IMR-90 (cell line): Measurements from ENCODE around the gene NEO1. TPM values are rescaled to one million over a fixed set of nuclear protein-coding genes. Genes with fewer than 3 reads are reported as not detected.

ENCODE experiments used
- ATAC-seq: fragments of 200-7000 bp; cut with Tn5 transposase; 2 replicates; pipeline ENCODE4 v1.9.1; 2020; ENCODE audit warnings: low read depth, mild to moderate bottlenecking, moderate library complexity
- BruUV-seq: library from RNA; stranded (reverse); fragments of 400-500 nt; replicated peaks from 2 replicates; lab custom pipeline; 2021; lab: Mats Ljungman, UMichigan
- CTCF ChIA-PET: fragments of 300-600 bp; formaldehyde crosslinking; extraction: SDS; loops from one replicate; lab custom pipeline; 2021; ENCODE audit warnings: antibody characterized with exemption; lab: Yijun Ruan, JAX
- POLR2A ChIA-PET: fragments of 300-600 bp; sonication (Branson Sonifier 250); formaldehyde crosslinking; loops from one replicate; lab custom pipeline; 2022; ENCODE audit warnings: antibody characterized with exemption; ENCODE audit not compliant: unreplicated experiment; lab: Charles Lee
- DNase-seq: peaks from one replicate; pipeline ENCODE4 v3.0.0; 2013
- H2AFZ ChIP-seq: replicated peaks from 2 replicates; pipeline ENCODE3; 2013; ENCODE audit warnings: low read length, mild to moderate bottlenecking; ENCODE audit not compliant: poor library complexity
- H2AK5ac ChIP-seq: 2 replicates; pipeline ENCODE4 v1.6.1; 2013; ENCODE audit warnings: low read depth, low read length, inconsistent platforms
- H2AK9ac ChIP-seq: replicated peaks from 2 replicates; pipeline ENCODE3; 2013; ENCODE audit warnings: mild to moderate bottlenecking, low read depth, low read length, moderate library complexity; ENCODE audit not compliant: poor library complexity
- H2BK120ac ChIP-seq: 2 replicates; pipeline ENCODE4 v1.6.1; 2013; ENCODE audit warnings: low read depth, low read length, inconsistent platforms
- H2BK15ac ChIP-seq: 3 replicates; pipeline ENCODE4 v1.6.1; 2013; ENCODE audit warnings: low read depth, low read length, inconsistent platforms
- H2BK20ac ChIP-seq: 2 replicates; pipeline ENCODE4 v1.6.1; 2013; ENCODE audit warnings: low read depth, mild to moderate bottlenecking, inconsistent platforms, low read length, moderate library complexity
- H2BK5ac ChIP-seq: 2 replicates; pipeline ENCODE4 v1.6.1; 2013; ENCODE audit warnings: mild to moderate bottlenecking, low read depth, low read length, inconsistent platforms; ENCODE audit not compliant: poor library complexity, severe bottlenecking
- H3K14ac ChIP-seq: replicated peaks from 2 replicates; pipeline ENCODE4 v1.6.1; 2013; ENCODE audit warnings: low read depth, low read length, inconsistent platforms
- H3K18ac ChIP-seq: 2 replicates; pipeline ENCODE4 v1.6.1; 2013; ENCODE audit warnings: low read depth, low read length, control low read depth
- H3K23ac ChIP-seq: 2 replicates; pipeline ENCODE4 v1.6.1; 2013; ENCODE audit warnings: low read depth, low read length, inconsistent platforms
- H3K27ac ChIP-seq: 2 replicates; pipeline ENCODE4 v1.5.1; 2013; ENCODE audit warnings: mild to moderate bottlenecking, control low read depth, low read length; ENCODE audit not compliant: insufficient read depth
- H3K27me3 ChIP-seq: 2 replicates; pipeline ENCODE4 v1.6.1; 2013; ENCODE audit warnings: low read length; ENCODE audit not compliant: control insufficient read depth, insufficient read depth
- H3K36me3 ChIP-seq: 2 replicates; pipeline ENCODE4 v1.6.1; 2013; ENCODE audit warnings: low read length, mixed read lengths; ENCODE audit not compliant: control insufficient read depth, insufficient read depth
- H3K4ac ChIP-seq: 2 replicates; pipeline ENCODE4 v1.6.1; 2013; ENCODE audit warnings: low read depth, low read length, inconsistent platforms
- H3K4me1 ChIP-seq: 2 replicates; pipeline ENCODE4 v1.6.1; 2013; ENCODE audit warnings: low read length, mixed read lengths; ENCODE audit not compliant: control insufficient read depth, insufficient read depth
- H3K4me2 ChIP-seq: 2 replicates; pipeline ENCODE4 v1.6.1; 2013; ENCODE audit warnings: low read depth, mild to moderate bottlenecking, control low read depth, low read length, moderate library complexity
- H3K4me3 ChIP-seq: 2 replicates; pipeline ENCODE4 v1.5.1; 2013; ENCODE audit warnings: low read depth, mild to moderate bottlenecking, control low read depth, low read length, moderate library complexity; ENCODE audit not compliant: insufficient read depth
- H3K56ac ChIP-seq: 2 replicates; pipeline ENCODE4 v1.6.1; 2013; ENCODE audit warnings: low read length, inconsistent platforms; ENCODE audit not compliant: insufficient read depth; ENCODE audit errors: extremely low read depth
- H3K79me1 ChIP-seq, 2 experiments: 2 replicates each; pipeline ENCODE4 v1.6.1; 2013; ENCODE audit warnings: low read length in 2 of 2, inconsistent platforms in 1 of 2, low read depth in 1 of 2
- H3K9ac ChIP-seq: 2 replicates; pipeline ENCODE4 v1.6.1; 2013; ENCODE audit warnings: low read depth, low read length, control low read depth
- H3K9me1 ChIP-seq: 2 replicates; pipeline ENCODE4 v1.6.1; 2013; ENCODE audit warnings: low read length, inconsistent platforms; ENCODE audit not compliant: insufficient read depth
- H3K9me3 ChIP-seq: 2 replicates; pipeline ENCODE4 v1.6.1; 2013; ENCODE audit warnings: low read length; ENCODE audit not compliant: control insufficient read depth, insufficient read depth
- H4K20me1 ChIP-seq: 2 replicates; pipeline ENCODE4 v1.6.1; 2013; ENCODE audit warnings: low read length, inconsistent platforms; ENCODE audit not compliant: insufficient read depth
- H4K5ac ChIP-seq: 2 replicates; pipeline ENCODE4 v1.6.1; 2013; ENCODE audit warnings: mild to moderate bottlenecking, low read depth, low read length, control low read depth
- H4K8ac ChIP-seq, 2 experiments: 2 replicates each; pipeline ENCODE4 v1.6.1; 2013; ENCODE audit warnings: low read depth in 2 of 2, low read length in 2 of 2, control low read depth in 1 of 2, inconsistent platforms in 1 of 2
- H4K91ac ChIP-seq: 2 replicates; pipeline ENCODE4 v1.6.1; 2013; ENCODE audit warnings: low read depth, low read length, inconsistent platforms; ENCODE audit not compliant: insufficient read depth
- BHLHE40 ChIP-seq: fragments of 150-350 bp; IDR thresholded peaks from 2 replicates; pipeline ENCODE4 v1.6.1; 2016; ENCODE audit warnings: mild to moderate bottlenecking, low read depth, low read length
- CEBPB ChIP-seq: IDR thresholded peaks from 2 replicates; pipeline ENCODE4 v1.6.1; 2012; ENCODE audit warnings: low read depth, low read length, improper control_type of control experiment
- CHD1 ChIP-seq: IDR thresholded peaks from 2 replicates; pipeline ENCODE4 v1.6.1; 2012; ENCODE audit warnings: low read depth, low read length, improper control_type of control experiment
- FOS ChIP-seq: fragments of 150-350 bp; IDR thresholded peaks from 2 replicates; pipeline ENCODE4 v1.6.1; 2016; ENCODE audit warnings: low read depth, low read length
- MAZ ChIP-seq: IDR thresholded peaks from 2 replicates; pipeline ENCODE4 v1.6.1; 2012; ENCODE audit warnings: low read depth, mild to moderate bottlenecking, low read length, improper control_type of control experiment, moderate library complexity, borderline replicate concordance
- MXI1 ChIP-seq: IDR thresholded peaks from 2 replicates; pipeline ENCODE4 v1.6.1; 2012; ENCODE audit warnings: low read depth, mild to moderate bottlenecking, low read length, moderate library complexity, borderline replicate concordance
- NFE2L2 ChIP-seq: fragments of 150-350 bp; IDR thresholded peaks from 2 replicates; pipeline ENCODE4 v1.6.1; 2016; ENCODE audit warnings: low read depth, mild to moderate bottlenecking, low read length
- POLR2A ChIP-seq: IDR thresholded peaks from 2 replicates; pipeline ENCODE4 v1.6.1; 2012; ENCODE audit warnings: mild to moderate bottlenecking, low read depth, low read length
- RAD21 ChIP-seq: IDR thresholded peaks from 2 replicates; pipeline ENCODE4 v1.6.1; 2012; ENCODE audit warnings: low read length, improper control_type of control experiment
- RCOR1 ChIP-seq: IDR thresholded peaks from 2 replicates; pipeline ENCODE4 v1.6.1; 2012; ENCODE audit warnings: mild to moderate bottlenecking, low read length, improper control_type of control experiment; ENCODE audit not compliant: insufficient replicate concordance
- RFX5 ChIP-seq: IDR thresholded peaks from 2 replicates; pipeline ENCODE4 v1.8.0; 2012; ENCODE audit warnings: low read depth, mild to moderate bottlenecking, low read length, moderate library complexity
- WGBS, 2 experiments: methylation state at CpG; one replicate each; pipeline versions ENCODE4 v1.1.5 to v1.1.7; 2013; ENCODE audit warnings: missing lambda C conversion rate in 2 of 2; ENCODE audit not compliant: insufficient read length in 1 of 2; ENCODE audit errors: extremely low coverage in 2 of 2; 5-methylcytosine and 5-hydroxymethylcytosine counted together
- dilution Hi-C: fragments of 300-500 bp; cut with HindIII; formaldehyde crosslinking; loops from one replicate; pipeline ENCODE4 v1.14.3; 2018; ENCODE audit warnings: low sequenced_read_pairs; ENCODE audit not compliant: unreplicated experiment
- in situ Hi-C: fragments of 300-500 bp; cut with MboI; formaldehyde crosslinking; loops from 3 replicates; pipeline ENCODE4 v1.14.3; 2019; ENCODE audit warnings: low sequenced_read_pairs, inconsistent platforms, mixed read lengths
- intact Hi-C: fragments of 100-400 bp; cut with micrococcal nuclease; formaldehyde crosslinking; loops from 2 replicates; pipeline ENCODE4 v1.10.0; 2022
- polyA plus RNA-seq, 3 experiments: library from polyadenylated mRNA; depleted of rRNA; stranded (reverse); fragments of >200 nt; gene quantifications; 2 replicates each; pipeline ENCODE4 v1.2.3, GENCODE V29; 2012; ENCODE audit warnings: low replicate concordance in 1 of 3
- total RNA-seq: library from RNA; depleted of rRNA; stranded (reverse); fragments of >200 nt; gene quantifications from 2 replicates; pipeline ENCODE4 v1.2.3, GENCODE V29; 2012
- TF ChIP-seq, protein P1 (sequence below): fragments of 150-350 bp; IDR thresholded peaks from 2 replicates; pipeline ENCODE4 v1.6.1; 2017; ENCODE audit warnings: mild to moderate bottlenecking, antibody characterized with exemption, low read length, low read depth
- TF ChIP-seq, protein P2 (sequence below): fragments of 150-350 bp; IDR thresholded peaks from 2 replicates; pipeline ENCODE4 v1.6.1; 2016; ENCODE audit warnings: low read depth, mild to moderate bottlenecking, low read length, moderate library complexity, borderline replicate concordance

Gene NEO1
- total and polyA plus RNA-seq, 2 of the 4 experiments (the other 2 are of a cell fraction) = 16.3 to 18.5 TPM

DNA sequence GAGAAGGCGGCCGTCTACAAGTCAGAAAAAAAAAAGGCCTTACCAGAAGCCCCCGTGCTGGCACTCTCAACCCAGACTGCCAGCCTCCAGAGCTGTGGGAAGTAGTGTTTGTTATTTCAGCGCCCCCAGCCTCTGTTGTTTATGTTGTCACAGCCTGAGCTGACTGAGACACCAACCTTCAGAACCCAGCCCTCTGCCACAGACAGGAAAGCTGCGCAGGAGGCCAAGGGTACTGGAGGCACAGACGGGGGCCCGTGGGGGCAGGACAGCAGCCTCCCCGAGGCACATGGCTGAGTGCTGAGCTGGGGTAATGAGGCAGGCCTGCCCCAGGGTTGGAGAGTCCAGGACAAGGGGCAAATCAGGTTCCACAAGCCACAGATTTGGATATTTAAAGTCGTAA, 282.8 kb downstream of the NEO1 start:
- Histone ChIP-seq H4K20me1 (no peaks in the 10 kb centered on the region), H3K79me1 (no peaks in the 10 kb centered on the region), H4K91ac (no peak overlapping the region), H3K36me3 (no peaks in the 10 kb centered on the region), H3K4ac (no peak overlapping the region), H3K56ac (no peak overlapping the region), H2AK5ac (no peak overlapping the region), H3K4me2 (no peak overlapping the region), H3K9ac (no peak overlapping the region), H2BK20ac (no peak overlapping the region), H3K27me3 (peaks cover 58% of the 10 kb centered on the region), H2AK9ac (no peak overlapping the region), H3K4me1 (no peaks in the 10 kb centered on the region), H3K9me1 (no peaks in the 10 kb centered on the region; the same call in 1 of the 2 replicates), H4K8ac (no peak overlapping the region), H2AFZ (no peak overlapping the region), H2BK5ac (no peak overlapping the region), H3K14ac (no peak overlapping the region), H3K27ac (no peak overlapping the region), H2BK15ac (no peak overlapping the region), H4K5ac (no peak overlapping the region), H3K4me3 (no peak overlapping the region), H3K23ac (no peak overlapping the region), H3K9me3 (no peaks in the 10 kb centered on the region), H2BK120ac (no peak overlapping the region), H3K18ac (no peak overlapping the region)
- ATAC-seq (no peak), DNase-seq (no peak)
- no CpG with 5 or more reads among the region's 9 CpGs for WGBS, 2 experiments
- TF ChIP-seq FOS (no peak), MAZ (no peak), CHD1 (no peak), CEBPB (no peak), RCOR1 (no peak), MXI1 (no peak), RAD21 (no peak), BHLHE40 (no peak), POLR2A (no peak), NFE2L2 (no peak), RFX5 (no peak)
- TF ChIP-seq, protein P1, sequence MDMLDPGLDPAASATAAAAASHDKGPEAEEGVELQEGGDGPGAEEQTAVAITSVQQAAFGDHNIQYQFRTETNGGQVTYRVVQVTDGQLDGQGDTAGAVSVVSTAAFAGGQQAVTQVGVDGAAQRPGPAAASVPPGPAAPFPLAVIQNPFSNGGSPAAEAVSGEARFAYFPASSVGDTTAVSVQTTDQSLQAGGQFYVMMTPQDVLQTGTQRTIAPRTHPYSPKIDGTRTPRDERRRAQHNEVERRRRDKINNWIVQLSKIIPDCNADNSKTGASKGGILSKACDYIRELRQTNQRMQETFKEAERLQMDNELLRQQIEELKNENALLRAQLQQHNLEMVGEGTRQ = no peak
- TF ChIP-seq, protein P2, sequence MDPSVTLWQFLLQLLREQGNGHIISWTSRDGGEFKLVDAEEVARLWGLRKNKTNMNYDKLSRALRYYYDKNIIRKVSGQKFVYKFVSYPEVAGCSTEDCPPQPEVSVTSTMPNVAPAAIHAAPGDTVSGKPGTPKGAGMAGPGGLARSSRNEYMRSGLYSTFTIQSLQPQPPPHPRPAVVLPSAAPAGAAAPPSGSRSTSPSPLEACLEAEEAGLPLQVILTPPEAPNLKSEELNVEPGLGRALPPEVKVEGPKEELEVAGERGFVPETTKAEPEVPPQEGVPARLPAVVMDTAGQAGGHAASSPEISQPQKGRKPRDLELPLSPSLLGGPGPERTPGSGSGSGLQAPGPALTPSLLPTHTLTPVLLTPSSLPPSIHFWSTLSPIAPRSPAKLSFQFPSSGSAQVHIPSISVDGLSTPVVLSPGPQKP = no peak
- intact Hi-C loops (no loop called here), in situ Hi-C loops (no loop called here), dilution Hi-C loops (no loop called here)
- BruUV-seq = no TSS peak
- ChIA-PET POLR2A (no interaction called here), CTCF (interaction anchor here (1.1 kb wide), 1 partner anchor 21 kb away, joined by 3 read pairs; no protein-coding TSS in a partner anchor)
